GM12891 (cell line): ENCODE measurements around the gene TRABD2B.

Source experiments
- DNase-seq: peaks from one replicate; pipeline ENCODE4 v3.0.0; 2011; ENCODE audit warnings: low spot score; ENCODE audit not compliant: insufficient read length
- FAIRE-seq: peaks from 2 replicates; lab custom pipeline; 2011; peaks lifted over from hg19 to GRCh38; lab: Jason Lieb, UNC
- PAX5 ChIP-seq: IDR thresholded peaks from 2 replicates; pipeline ENCODE4 v1.6.1; 2011; ENCODE audit warnings: low read length, moderate library complexity, mild to moderate bottlenecking; ENCODE audit not compliant: insufficient read depth, severe bottlenecking
- POLR2A ChIP-seq: IDR thresholded peaks from 2 replicates; pipeline ENCODE4 v1.6.1; 2011; ENCODE audit warnings: low read depth, low read length, control low read depth
- POLR2AphosphoS5 ChIP-seq: IDR thresholded peaks from 2 replicates; pipeline ENCODE4 v1.6.1; 2011; ENCODE audit warnings: low read depth, low read length, control low read depth
- POU2F2 ChIP-seq: IDR thresholded peaks from 2 replicates; pipeline ENCODE4 v1.6.1; 2011; ENCODE audit warnings: low read depth, mild to moderate bottlenecking, control low read depth, low read length, moderate library complexity
- SPI1 ChIP-seq: IDR thresholded peaks from 2 replicates; pipeline ENCODE4 v1.6.1; 2011; ENCODE audit warnings: low read depth, low read length, control low read depth
- TAF1 ChIP-seq: IDR thresholded peaks from 2 replicates; pipeline ENCODE4 v1.6.1; 2011; ENCODE audit warnings: low read depth, low read length, control low read depth

The TRABD2B gene

DNA sequence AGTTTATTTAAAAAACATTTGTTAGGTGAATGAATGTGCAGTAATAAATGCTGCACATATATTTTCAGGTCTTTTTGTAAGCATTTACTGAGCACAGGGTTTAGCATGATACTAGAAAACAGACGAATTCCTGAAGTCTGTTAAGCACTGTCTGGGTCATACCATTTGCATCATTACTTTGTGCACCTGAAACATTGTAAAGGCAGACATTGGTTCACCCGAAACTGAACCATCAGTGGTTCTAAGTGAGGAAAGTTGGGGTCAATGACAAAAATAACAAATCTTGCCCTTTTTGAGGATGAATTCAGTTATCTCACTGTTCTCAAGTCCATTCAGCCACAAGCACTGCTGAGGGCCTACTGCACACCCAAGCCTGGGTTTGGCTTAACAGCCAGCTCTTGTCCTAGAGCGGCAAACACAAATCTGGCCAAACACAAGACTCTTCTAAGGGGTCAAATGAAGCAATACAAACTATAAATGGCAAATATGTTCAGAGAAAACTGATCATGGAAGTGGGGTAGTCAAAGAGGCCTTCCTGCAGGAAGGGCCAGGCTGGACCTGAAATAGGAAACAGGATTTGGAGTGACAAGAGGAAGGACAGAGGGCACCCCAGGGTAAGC lies 21.8 kb downstream of the TRABD2B start:
- no peak for DNase-seq
- FAIRE-seq, result no peak
- TF ChIP-seq SPI1 (no peak), TAF1 (no peak), POU2F2 (no peak), POLR2AphosphoS5 (no peak), POLR2A (no peak), PAX5 (no peak)

GRCh38 chr1:47972864-47973432 lies 24.2 kb downstream of the TRABD2B start:
- FAIRE-seq, result no peak
- DNase-seq, result no peak
- no peak for TF ChIP-seq SPI1
- no peak for TF ChIP-seq TAF1
- TF ChIP-seq POU2F2, result no peak
- TF ChIP-seq POLR2AphosphoS5, result no peak
- no peak for TF ChIP-seq PAX5
- no peak for TF ChIP-seq POLR2A

DNA sequence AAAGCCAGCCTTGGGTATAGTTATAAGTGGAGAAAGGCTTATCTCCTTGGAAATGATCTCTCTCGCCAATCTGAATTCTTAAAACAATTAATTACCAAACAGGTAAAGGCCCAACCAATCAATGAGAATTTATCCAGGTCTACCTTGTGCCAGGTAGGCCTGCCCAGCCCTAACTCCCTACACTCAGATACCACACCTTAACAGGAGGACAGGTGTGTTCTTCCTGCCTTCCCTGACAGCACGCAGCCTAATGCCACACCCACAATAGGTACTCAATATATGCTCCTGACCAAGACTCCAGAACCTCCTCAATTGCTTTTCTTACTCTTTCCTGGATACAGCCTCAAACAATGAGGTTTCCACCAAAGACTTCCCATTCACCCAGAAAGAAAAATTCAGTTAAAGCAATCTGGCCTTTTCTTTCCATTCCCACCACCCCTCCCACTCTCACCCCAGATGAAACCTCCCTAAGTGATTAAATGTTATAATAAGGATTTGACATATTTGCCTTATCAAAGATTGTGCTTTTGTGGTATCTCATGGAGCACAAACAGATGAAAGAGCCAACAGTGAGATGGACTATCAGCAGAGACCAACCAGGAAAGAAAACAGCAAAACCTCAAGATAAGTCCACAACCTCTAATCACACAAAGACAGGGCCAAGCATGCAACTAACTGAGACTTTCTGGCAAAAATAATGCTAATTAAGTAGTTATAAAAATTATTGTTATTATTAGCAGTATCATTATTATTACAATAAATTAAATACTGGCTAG lies 25.6 kb downstream of the TRABD2B start:
- DNase-seq (no peak), FAIRE-seq (no peak)
- no peak for TF ChIP-seq POLR2AphosphoS5
- TF ChIP-seq POLR2A, result no peak
- no peak for TF ChIP-seq TAF1
- TF ChIP-seq SPI1, result no peak
- no peak for TF ChIP-seq POU2F2
- TF ChIP-seq PAX5, result no peak

GRCh38 chr1:47970882-47971281 lies 26.3 kb downstream of the TRABD2B start:
- no peak for DNase-seq
- no peak for TF ChIP-seq TAF1
- TF ChIP-seq POU2F2, result no peak
- TF ChIP-seq PAX5, result no peak
- TF ChIP-seq POLR2AphosphoS5, result no peak
- no peak for TF ChIP-seq SPI1
- TF ChIP-seq POLR2A, result no peak
- no peak for FAIRE-seq

GRCh38 chr1:47969478-47969877 lies 27.7 kb downstream of the TRABD2B start:
- no peak for TF ChIP-seq SPI1
- TF ChIP-seq POLR2AphosphoS5, result no peak
- no peak for TF ChIP-seq PAX5
- TF ChIP-seq TAF1, result no peak
- no peak for TF ChIP-seq POLR2A
- TF ChIP-seq POU2F2, result no peak
- DNase-seq, result no peak
- FAIRE-seq, result no peak

- TF ChIP-seq POLR2AphosphoS5 (no peak), POU2F2 (no peak), SPI1 (no peak), TAF1 (no peak), POLR2A (no peak), PAX5 (no peak)
- DNase-seq (no peak), FAIRE-seq (no peak)
Observed at GRCh38 chr1:47968556-47968888, 28.7 kb downstream of the TRABD2B start.

- DNase-seq (no peak), FAIRE-seq (no peak)
- TF ChIP-seq POLR2A (no peak), POLR2AphosphoS5 (no peak), POU2F2 (no peak)
Observed at GRCh38 chr1:47967864-47968555, 29.2 kb downstream of the TRABD2B start.

GRCh38 chr1:47965816-47966215 lies 31.4 kb downstream of the TRABD2B start:
- FAIRE-seq, result no peak

GRCh38 chr1:47964636-47965035 lies 32.5 kb downstream of the TRABD2B start:
- DNase-seq, result no peak
- no peak for FAIRE-seq
- TF ChIP-seq PAX5 (no peak), POU2F2 (no peak), SPI1 (no peak), POLR2AphosphoS5 (no peak), POLR2A (no peak), TAF1 (no peak)

More at GRCh38 chr1:47965816-47966215, 31.4 kb downstream of the TRABD2B start:
- no peak for TF ChIP-seq TAF1
- no peak for TF ChIP-seq POLR2AphosphoS5
- no peak for TF ChIP-seq SPI1
- TF ChIP-seq POLR2A, result no peak
- no peak for TF ChIP-seq POU2F2
- no peak for TF ChIP-seq PAX5
- no peak for DNase-seq

DNA sequence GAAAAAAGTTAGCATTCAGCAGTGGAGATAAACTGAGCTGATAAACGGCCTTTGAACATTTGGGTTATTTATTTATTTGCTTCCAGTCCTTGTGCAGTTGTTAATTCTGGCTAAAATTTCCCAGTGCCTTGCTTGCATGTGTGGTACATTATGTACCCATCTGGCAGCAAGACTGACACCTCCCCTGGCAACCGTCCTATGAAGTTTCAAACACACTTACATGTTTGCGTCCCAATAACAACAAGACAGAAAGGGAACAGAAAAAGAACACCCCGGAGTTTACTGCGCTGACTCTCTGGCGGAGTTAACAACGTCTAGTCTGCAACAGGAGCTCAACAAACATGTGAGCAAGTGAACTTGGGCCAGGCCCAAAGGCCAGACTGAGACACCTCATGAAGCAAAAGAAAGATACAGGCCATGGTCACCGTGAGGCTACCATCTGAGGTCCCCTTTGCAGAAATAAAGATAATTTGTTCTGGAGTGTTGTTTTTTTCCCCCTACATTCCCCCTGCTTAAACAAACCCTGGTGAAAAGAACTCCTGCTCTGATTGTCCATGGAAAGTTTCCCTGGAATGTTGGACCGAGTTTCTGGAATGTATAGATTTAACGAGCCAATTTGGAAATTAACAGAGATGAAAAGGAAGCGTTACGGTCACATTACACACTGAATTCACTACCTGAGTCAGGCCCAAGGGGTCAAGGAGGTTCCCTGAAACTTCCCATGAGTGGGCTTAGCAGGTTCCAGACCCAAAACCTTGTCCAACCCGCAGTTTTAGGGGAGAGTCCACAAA lies 33.4 kb downstream of the TRABD2B start:
- no peak for FAIRE-seq

More for the DNA sequence above, 33.4 kb downstream of the TRABD2B start:
- TF ChIP-seq POU2F2 (no peak), POLR2A (no peak), TAF1 (no peak), POLR2AphosphoS5 (no peak), SPI1 (no peak), PAX5 (no peak)
- no peak for DNase-seq
